OCI-LY7 (cell line): ENCODE data around the gene CA12.

ENCODE experiments used
- CTCF ChIP-seq: fragments of 200-600 bp; sonication (generic); conservative IDR thresholded peaks from 2 replicates; pipeline ENCODE4 v1.5.1; 2014; ENCODE audit warnings: mild to moderate bottlenecking, antibody characterized with exemption, low read length, moderate library complexity, mixed read lengths
- EZH2phosphoT487 ChIP-seq: fragments of 200-600 bp; sonication (generic); IDR thresholded peaks from 2 replicates; pipeline ENCODE4 v1.6.1; 2018; ENCODE audit warnings: low read depth, borderline replicate concordance, mild to moderate bottlenecking, mixed run types, antibody characterized with exemption, low read length, moderate library complexity, mixed read lengths

DNA sequence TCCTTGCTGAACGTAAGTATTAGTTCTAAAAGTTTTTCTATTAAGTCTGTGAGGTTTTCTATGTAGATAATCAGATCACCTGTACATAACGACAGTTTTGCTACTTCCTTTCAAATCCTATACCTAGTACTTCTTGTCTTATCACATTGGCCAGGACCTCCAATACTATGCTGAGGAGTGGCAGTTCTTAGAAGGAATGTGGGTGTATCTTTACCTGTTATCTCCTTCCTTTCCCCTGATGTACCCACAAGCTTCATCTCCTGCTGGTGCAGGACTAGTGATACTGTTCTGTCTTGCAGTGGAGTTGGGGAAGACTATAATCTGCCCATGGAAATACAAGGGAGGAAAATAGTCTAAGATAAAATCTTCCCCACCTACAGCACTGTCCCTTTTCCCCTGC lies 16.8 kb upstream of the CA12 start:
- TF ChIP-seq CTCF (no peak), EZH2phosphoT487 (no peak)
